CD4-positive, alpha-beta T cell (primary cell): Measurements from ENCODE around the gene TNFRSF1B. TPM values are rescaled to one million over a fixed set of nuclear protein-coding genes. Genes with fewer than 3 reads are reported as not detected.

ENCODE experiments used
- ATAC-seq: fragments of 200-7000 bp; cut with Tn5 transposase; one replicate; pipeline ENCODE4 v1.10.0; 2022; ENCODE audit warnings: mild to moderate bottlenecking; ENCODE audit not compliant: poor library complexity
- CTCF ChIA-PET: fragments of 350-600 bp; sonication (Branson Sonifier 250); formaldehyde crosslinking; loops from one replicate; lab custom pipeline; 2021; ENCODE audit warnings: antibody characterized with exemption, inconsistent platforms; lab: Charles Lee
- POLR2A ChIA-PET: fragments of 350-600 bp; sonication (Branson Sonifier 250); formaldehyde crosslinking; loops from one replicate; lab custom pipeline; 2021; ENCODE audit warnings: antibody characterized with exemption, inconsistent platforms; lab: Charles Lee
- DNase-seq, 14 experiments: peaks; one replicate each; pipeline ENCODE4 v3.0.0-alpha.2; 2013 to 2020; ENCODE audit warnings: mixed read lengths in 2 of 14
- H3K27ac ChIP-seq, 2 donors: one replicate each; pipeline versions ENCODE4 v1.5.1 to v1.7.0; 2013; ENCODE audit warnings: low read length in 2 of 2, low read depth in 1 of 2, mild to moderate bottlenecking in 1 of 2
- H3K27me3 ChIP-seq, 2 experiments: 1 replicate in 1 of 2; 2 replicates in 1 of 2; pipeline versions ENCODE4 v1.6.1 to v1.7.0; 2013; ENCODE audit warnings: low read length in 2 of 2, control low read depth in 1 of 2, mild to moderate bottlenecking in 1 of 2, moderate library complexity in 1 of 2; ENCODE audit not compliant: insufficient read depth in 2 of 2, control insufficient read depth in 1 of 2
- H3K36me3 ChIP-seq: one replicate; pipeline ENCODE4 v1.6.1; 2013; ENCODE audit warnings: low read length, control low read depth; ENCODE audit not compliant: insufficient read depth
- H3K4me1 ChIP-seq: one replicate; pipeline ENCODE4 v1.6.1; 2013; ENCODE audit warnings: low read length, control low read depth; ENCODE audit not compliant: insufficient read depth
- H3K4me3 ChIP-seq: one replicate; pipeline ENCODE4 v1.5.1; 2013; ENCODE audit warnings: mild to moderate bottlenecking, low read length, moderate library complexity
- H3K9me3 ChIP-seq, 2 experiments: 1 replicate in 1 of 2; 2 replicates in 1 of 2; pipeline versions ENCODE4 v1.6.1 to v1.7.0; 2013; ENCODE audit warnings: low read length in 2 of 2, mild to moderate bottlenecking in 2 of 2, control low read depth in 1 of 2, moderate library complexity in 1 of 2; ENCODE audit not compliant: control insufficient read depth in 1 of 2, insufficient read depth in 1 of 2
- H3K27ac Mint-ChIP-seq: one replicate; pipeline ENCODE4 v1.8.0; 2020; ENCODE audit warnings: mixed read lengths
- H3K27me3 Mint-ChIP-seq: one replicate; pipeline ENCODE4 v1.8.0; 2021; ENCODE audit warnings: mixed read lengths
- H3K36me3 Mint-ChIP-seq: one replicate; pipeline ENCODE4 v1.8.0; 2021; ENCODE audit warnings: low read depth, mixed read lengths
- H3K4me1 Mint-ChIP-seq: one replicate; pipeline ENCODE4 v1.8.0; 2021; ENCODE audit warnings: low read depth, mixed read lengths
- H3K4me3 Mint-ChIP-seq: one replicate; pipeline ENCODE4 v1.8.0; 2020; ENCODE audit warnings: mild to moderate bottlenecking, mixed read lengths
- H3K9me3 Mint-ChIP-seq: one replicate; pipeline ENCODE4 v1.8.0; 2020; ENCODE audit warnings: mixed read lengths
- CTCF ChIP-seq: fragments of 200-600 bp; IDR thresholded peaks from one replicate; pipeline ENCODE4 v1.8.0; 2022; ENCODE audit warnings: antibody characterized with exemption, mild to moderate bottlenecking
- intact Hi-C, 2 experiments: fragments of 100-400 bp; cut with DNase I in 1 of 2; cut with micrococcal nuclease in 1 of 2; formaldehyde crosslinking; loops; one replicate each; pipeline versions ENCODE4 v1.15.1 to v1.9.0; 2023 to 2025; cut with DNase I, micrococcal nuclease
- total RNA-seq, 174 experiments: library from RNA in 2 of 174; stranded (reverse) in 2 of 174; gene quantifications; one replicate each; pipeline ENCODE4 v1.2.3 and lab custom pipeline; 2021 to 2026

TNFRSF1B gene
- total RNA-seq, 2 experiments from 2014 or later = 61.9 to 62.6 TPM

- H3K4me3 ChIP-seq = no peak overlapping the region
- POLR2A ChIA-PET = interaction anchor here (0.6 to 2.3 kb wide), 5 partner anchors 12 to 40 kb away, joined by 3 to 17 read pairs (median 5); no protein-coding TSS in a partner anchor
- H3K9me3 Mint-ChIP-seq = no peaks in the 10 kb centered on the region
- no peak overlapping the region for H3K27ac Mint-ChIP-seq
- CTCF ChIA-PET = interaction anchor here (1.6 to 2.0 kb wide), 2 partner anchors 13 to 14 kb away, joined by 8 to 10 read pairs; no protein-coding TSS in a partner anchor
- peaks cover 16% of the 10 kb centered on the region for H3K4me1 Mint-ChIP-seq
- no peaks in the 10 kb centered on the region for H3K27me3 ChIP-seq
- H3K36me3 Mint-ChIP-seq = no peaks in the 10 kb centered on the region
- H3K4me1 ChIP-seq = peaks cover 34% of the 10 kb centered on the region
- no peak overlapping the region for H3K27ac ChIP-seq
- intact Hi-C loops = no loop called here
- H3K4me3 Mint-ChIP-seq = no peak overlapping the region
- H3K9me3 ChIP-seq = no peaks in the 10 kb centered on the region
- H3K36me3 ChIP-seq = no peaks in the 10 kb centered on the region
- no peaks in the 10 kb centered on the region for H3K27me3 Mint-ChIP-seq
- no peak for TF ChIP-seq CTCF
- ATAC-seq (no peak), DNase-seq (no peak)
These were observed 28.3 kb upstream of the TNFRSF1B start for GRCh38 chr1:12138196-12139168.

- intact Hi-C loops = loop anchor here in 1 of 2 experiments (10.0 kb wide), 1 partner anchor 315 kb away; no protein-coding TSS in a partner anchor
- H3K27ac Mint-ChIP-seq = no peak overlapping the region
- no peak for TF ChIP-seq CTCF
- H3K9me3 Mint-ChIP-seq = no peaks in the 10 kb centered on the region
- peaks cover 20% of the 10 kb centered on the region for H3K4me1 Mint-ChIP-seq
- no peak for DNase-seq
- no peak overlapping the region for H3K4me3 Mint-ChIP-seq
- Histone ChIP-seq H3K27ac (no peak overlapping the region), H3K36me3 (no peaks in the 10 kb centered on the region), H3K4me1 (peaks cover 35% of the 10 kb centered on the region), H3K4me3 (no peak overlapping the region), H3K27me3 (no peaks in the 10 kb centered on the region), H3K9me3 (no peaks in the 10 kb centered on the region)
- POLR2A ChIA-PET = interaction anchor here (1.1 to 1.7 kb wide), 3 partner anchors 10 to 38 kb away, joined by 3 to 9 read pairs (median 5); no protein-coding TSS in a partner anchor
- no peak for ATAC-seq
- no peaks in the 10 kb centered on the region for H3K27me3 Mint-ChIP-seq
- no peaks in the 10 kb centered on the region for H3K36me3 Mint-ChIP-seq
- CTCF ChIA-PET = interaction anchor here (1.6 kb wide), 1 partner anchor 15 kb away, joined by 8 read pairs; no protein-coding TSS in a partner anchor
These were observed 26.8 kb upstream of the TNFRSF1B start for GRCh38 chr1:12140016-12140415.

DNA sequence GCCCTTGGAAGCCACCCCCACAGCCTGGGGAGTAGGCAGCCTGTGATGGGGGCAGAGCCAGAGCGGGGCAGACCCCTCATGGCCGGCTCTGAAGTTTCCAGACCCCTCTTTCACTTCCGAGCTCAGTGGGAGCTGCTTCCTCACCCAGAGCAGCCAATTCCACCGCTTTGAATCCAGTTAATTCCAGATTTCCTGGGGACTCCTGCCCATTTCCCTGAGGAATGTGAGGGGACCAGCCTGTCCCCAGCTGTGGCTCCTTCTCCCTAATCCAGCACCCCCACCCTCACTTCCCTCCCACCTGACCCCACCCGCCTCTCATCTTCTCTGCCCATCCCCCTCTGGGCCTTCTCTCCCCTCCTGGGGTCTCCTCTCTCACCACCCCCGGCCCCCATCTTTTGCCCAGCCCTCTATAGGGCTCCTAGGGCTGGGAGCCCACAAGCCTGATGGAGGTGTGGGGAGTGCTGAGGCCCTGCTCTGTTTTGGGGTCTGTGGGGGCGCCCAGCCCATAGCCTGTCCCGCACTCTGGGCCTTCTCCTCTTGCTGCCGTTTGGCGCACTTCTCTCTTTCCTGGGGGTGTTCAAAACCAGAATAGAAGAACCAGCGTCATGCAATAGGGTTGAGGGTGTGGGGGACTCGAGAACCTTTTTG, 26.2 kb upstream of the TNFRSF1B start:
- CTCF ChIA-PET = no interaction called here
- no peaks in the 10 kb centered on the region for H3K9me3 ChIP-seq
- Mint-ChIP-seq H3K27ac (no peak overlapping the region), H3K4me3 (no peak overlapping the region), H3K36me3 (no peaks in the 10 kb centered on the region), H3K27me3 (no peaks in the 10 kb centered on the region), H3K4me1 (peaks cover 24% of the 10 kb centered on the region), H3K9me3 (no peaks in the 10 kb centered on the region)
- POLR2A ChIA-PET = interaction anchor here (1.1 to 1.5 kb wide), 2 partner anchors 10 to 16 kb away, joined by 3 to 5 read pairs; no protein-coding TSS in a partner anchor
- no peak for TF ChIP-seq CTCF
- H3K27me3 ChIP-seq = no peaks in the 10 kb centered on the region
- ATAC-seq = no peak
- H3K27ac ChIP-seq = no peak overlapping the region
- H3K4me3 ChIP-seq = no peak overlapping the region
- H3K36me3 ChIP-seq = no peaks in the 10 kb centered on the region
- H3K4me1 ChIP-seq = peaks cover 41% of the 10 kb centered on the region
- intact Hi-C loops = loop anchor here in 1 of 2 experiments (10.0 kb wide), 1 partner anchor 314 kb away; no protein-coding TSS in a partner anchor
- DNase-seq = no peak
